ENCODE results near the gene ANTXRL. TPM values are rescaled to one million over a fixed set of nuclear protein-coding genes. Genes with fewer than 3 reads are reported as not detected.
A peak's percentile ranks its signal among the peaks of the same experiment; 100 is the strongest.
"Not testable (repeated sequence)": the region's sequence is repeated elsewhere in the genome, so short reads cannot be mapped to it uniquely, and the experiment has no call there.

ANTXRL gene
- polyA plus RNA-seq, 2 of the 4 experiments (the other 2 are of a cell fraction) = 0.13 to 0.26 TPM

- ChIA-PET POLR2A (no interaction called here), CTCF (interaction anchor here (1.1 to 4.4 kb wide), 2 partner anchors 11 to 305 kb away, joined by 3 to 36 read pairs; no protein-coding TSS in a partner anchor)
- Histone ChIP-seq H3K4me1 (no peaks in the 10 kb centered on the region), H3K9me3 (peaks cover 15% of the 10 kb centered on the region), H3K27ac (no peak overlapping the region), H3K4me2 (no peak overlapping the region), H3K4me3 (no peak overlapping the region)
- 44% methylated on average over 2 of the region's 2 CpGs for WGBS (ENCODE audit: missing lambda C conversion rate)
- DNase-seq (ENCODE audit: low read depth in 1 of 2, low spot score in 1 of 2) (no peak), ATAC-seq (no peak), FAIRE-seq (no peak)
- TF ChIP-seq ELK1 (IDR thresholded peaks at IDR 0.05; ENCODE audit: low read depth, low read length) = no peak
- no peak for TF ChIP-seq MAZ (IDR thresholded peaks at IDR 0.05; ENCODE audit: borderline replicate concordance, low read depth, low read length)
- TF ChIP-seq MAFK (IDR thresholded peaks at IDR 0.05; ENCODE audit: partially characterized antibody) = no peak
- TF ChIP-seq JUNB (IDR thresholded peaks at IDR 0.05) = no peak
- no peak for TF ChIP-seq FOSL2 (IDR thresholded peaks at IDR 0.05)
- TF ChIP-seq FOSL2 (CRISPR knock-in tag; IDR thresholded peaks at IDR 0.05) = no peak
- TF ChIP-seq HES2 (IDR thresholded peaks at IDR 0.05) = no peak
- no peak for TF ChIP-seq POLR2AphosphoS2 (conservative IDR thresholded peaks at IDR 0.05; ENCODE audit: low read length)
- no peak for TF ChIP-seq CEBPB (IDR thresholded peaks at IDR 0.05)
- no peak for TF ChIP-seq KDM5A (IDR thresholded peaks at IDR 0.05)
- no peak for TF ChIP-seq NFE2L2 (conservative IDR thresholded peaks at IDR 0.05; ENCODE audit: low read length)
- no peak for TF ChIP-seq POLR2A (IDR thresholded peaks at IDR 0.05; ENCODE audit: low read length)
- no peak for TF ChIP-seq FOSB (CRISPR knock-in tag; IDR thresholded peaks at IDR 0.05)
These were observed 46.7 kb upstream of the ANTXRL start for GRCh38 chr10:46239993-46240683.

- no peak for FAIRE-seq
- 75% methylated on average over 1 of the region's 2 CpGs for WGBS (ENCODE audit: missing lambda C conversion rate)
These were observed 45.9 kb upstream of the ANTXRL start for GRCh38 chr10:46240684-46241565.

GRCh38 chr10:46245381-46245900, 41.4 kb upstream of the ANTXRL start:
- no peak for ATAC-seq
- Histone ChIP-seq H3K27ac (no peak overlapping the region), H3K4me2 (no peak overlapping the region), H3K4me3 (no peak overlapping the region), H3K9me3 (peaks cover 15% of the 10 kb centered on the region), H3K4me1 (no peaks in the 10 kb centered on the region)
- POLR2A ChIA-PET = no interaction called here
- TF ChIP-seq PBX3 (IDR thresholded peaks at IDR 0.05) = no peak
- no peak for TF ChIP-seq MAZ (IDR thresholded peaks at IDR 0.05; ENCODE audit: borderline replicate concordance, low read depth, low read length)
- TF ChIP-seq CEBPB (IDR thresholded peaks at IDR 0.05) = no peak
- no peak for TF ChIP-seq JUN (IDR thresholded peaks at IDR 0.05)
- CTCF ChIA-PET = no interaction called here
- no peak for DNase-seq (ENCODE audit: low read depth in 1 of 2, low spot score in 1 of 2)
- FAIRE-seq = no peak
- 68% methylated on average over 8 of the region's 9 CpGs for WGBS (ENCODE audit: missing lambda C conversion rate)

More at GRCh38 chr10:46240684-46241565, 45.9 kb upstream of the ANTXRL start:
- DNase-seq (ENCODE audit: low read depth in 1 of 2, low spot score in 1 of 2) = no peak
- no peak overlapping the region for H3K4me2 ChIP-seq
- TF ChIP-seq RFX5 (IDR thresholded peaks at IDR 0.05) = no peak
- TF ChIP-seq USF2 (IDR thresholded peaks at IDR 0.05) = no peak
- no peak for TF ChIP-seq RARB (CRISPR knock-in tag; IDR thresholded peaks at IDR 0.05)
- TF ChIP-seq GATA3 (IDR thresholded peaks at IDR 0.05; ENCODE audit: borderline replicate concordance) = no peak
- no peak for TF ChIP-seq JUNB (IDR thresholded peaks at IDR 0.05)
- TF ChIP-seq PHF8 (IDR thresholded peaks at IDR 0.05; ENCODE audit: borderline replicate concordance, low read depth) = no peak
- no peaks in the 10 kb centered on the region for H3K4me1 ChIP-seq
- no peak for ATAC-seq
- ChIA-PET CTCF (interaction anchor here (1.1 to 4.4 kb wide), 3 partner anchors 12 to 304 kb away, joined by 3 to 36 read pairs (median 14); no protein-coding TSS in a partner anchor), POLR2A (no interaction called here)
- no peak overlapping the region for H3K4me3 ChIP-seq
- no peak overlapping the region for H3K27ac ChIP-seq
- H3K9me3 ChIP-seq = peaks cover 15% of the 10 kb centered on the region

GRCh38 chr10:46246400-46247180, 40.2 kb upstream of the ANTXRL start:
- H3K4me2 ChIP-seq; H3K4me1 ChIP-seq; H3K9me3 ChIP-seq; DNase-seq (ENCODE audit: low read depth in 1 of 2, low spot score in 1 of 2); FAIRE-seq; H3K4me3 ChIP-seq; H3K27ac ChIP-seq; POLR2A ChIA-PET: not testable (repeated sequence)
- WGBS (ENCODE audit: missing lambda C conversion rate) = 46% methylated on average over 9 of the region's 10 CpGs
- CTCF ChIA-PET = interaction anchor here (0.6 to 1.9 kb wide), 3 partner anchors 10 to 78 kb away, joined by 3 to 5 read pairs (median 3); no protein-coding TSS in a partner anchor
- ATAC-seq = peak in 1 of 2 experiments; percentile 40; a peak in 2 of 6 replicates
